HepG2 (cell line): ENCODE data around the gene CBX5. TPM values are rescaled to one million over a fixed set of nuclear protein-coding genes. Genes with fewer than 3 reads are reported as not detected.

Experiments
- ARID2 ChIP-seq: sonication (generic); formaldehyde crosslinking; IDR thresholded peaks from 2 replicates; pipeline ENCODE4 v1.8.1; 2022; ENCODE audit warnings: mild to moderate bottlenecking, missing genetic modification reagents, borderline replicate concordance
- ARNT ChIP-seq: fragments of 450-650 bp; IDR thresholded peaks from 2 replicates; pipeline ENCODE4 v1.6.1; 2017
- ISX ChIP-seq: sonication (generic); formaldehyde crosslinking; conservative IDR thresholded peaks from 2 replicates; pipeline ENCODE4 v1.5.0; 2020; ENCODE audit warnings: missing genetic modification reagents
- NFYC ChIP-seq: IDR thresholded peaks from 2 replicates; pipeline ENCODE4 v1.6.1; 2016; ENCODE audit warnings: missing genetic modification reagents, missing compliant biosample characterization
- NKX3-1 ChIP-seq: sonication (generic); formaldehyde crosslinking; IDR thresholded peaks from 2 replicates; pipeline ENCODE4 v1.5.0; 2020; ENCODE audit warnings: missing genetic modification reagents
- NR3C1 ChIP-seq: sonication (generic); formaldehyde crosslinking; IDR thresholded peaks from 2 replicates; pipeline ENCODE4 v1.4.0; 2020; ENCODE audit warnings: missing genetic modification reagents
- ZBED4 ChIP-seq: sonication (generic); formaldehyde crosslinking; IDR thresholded peaks from 2 replicates; pipeline ENCODE4 v1.4.0; 2020; ENCODE audit warnings: missing genetic modification reagents, borderline replicate concordance
- ZBTB4 ChIP-seq: sonication (generic); formaldehyde crosslinking; IDR thresholded peaks from 2 replicates; pipeline ENCODE4 v1.4.0; 2020; ENCODE audit warnings: missing genetic modification reagents, mild to moderate bottlenecking, borderline replicate concordance
- ZHX1 ChIP-seq: sonication (generic); formaldehyde crosslinking; IDR thresholded peaks from 2 replicates; pipeline ENCODE4 v1.8.1; 2022; ENCODE audit warnings: low read depth, mild to moderate bottlenecking, missing genetic modification reagents
- ZHX2 ChIP-seq, 2 experiments: sonication (generic) in 1 of 2; formaldehyde crosslinking in 1 of 2; IDR thresholded peaks; 2 replicates each; pipeline versions ENCODE4 v1.6.1 to v1.9.0; 2014 to 2022; ENCODE audit warnings: antibody characterized with exemption in 1 of 2, borderline replicate concordance in 1 of 2, inconsistent platforms in 1 of 2, low read depth in 1 of 2, missing genetic modification reagents in 1 of 2
- ZNF260 ChIP-seq: sonication (generic); formaldehyde crosslinking; IDR thresholded peaks from 2 replicates; pipeline ENCODE4 v1.4.0; 2020; ENCODE audit warnings: missing genetic modification reagents, low read depth, mild to moderate bottlenecking, borderline replicate concordance
- polyA plus RNA-seq, 8 experiments: library from polyadenylated mRNA; depleted of rRNA in 3 of 8; stranded (reverse) in 7 of 8; unstranded in 1 of 8; fragments of >200 nt; fragmentation: Illumina TruSeq in 4 of 8; extraction: Trizol in 4 of 8; gene quantifications; 2 replicates each; pipeline versions ENCODE4 v1.2.1 to v1.2.3, GENCODE V29; 2011 to 2016; ENCODE audit warnings: low read depth in 4 of 8, missing spikeins in 1 of 8, mixed read lengths in 1 of 8; ENCODE audit not compliant: insufficient read depth in 1 of 8
- total RNA-seq, 5 experiments: library from RNA; depleted of rRNA; stranded (reverse); fragments of >200 nt; fragmentation: Illumina TruSeq; extraction: Trizol; gene quantifications; 2 replicates each; pipeline ENCODE4 v1.2.3, GENCODE V29; 2016; ENCODE audit warnings: low read depth in 1 of 5

Gene CBX5
- total and polyA plus RNA-seq, 2 of the 13 experiments (the other 11 are each of a cell fraction or from before 2014, with no cell fraction given): 16.0 to 22.2 TPM

- no peak for TF ChIP-seq ZHX2 (IDR thresholded peaks at IDR 0.05; ENCODE audit: low read depth)
- no peak for TF ChIP-seq ZHX2 (CRISPR knock-in tag; IDR thresholded peaks at IDR 0.05; ENCODE audit: borderline replicate concordance)
- peak; percentile 33; the same call in 1 of the 2 replicates for TF ChIP-seq NFYC (CRISPR knock-in tag)
- TF ChIP-seq ZBTB4 (CRISPR knock-in tag): no peak
- no peak for TF ChIP-seq ARNT
- TF ChIP-seq ISX: no peak
- no peak for TF ChIP-seq NR3C1 (CRISPR knock-in tag)
- no peak for TF ChIP-seq ZHX1 (CRISPR knock-in tag)
- TF ChIP-seq ZNF260 (CRISPR knock-in tag): no peak
- TF ChIP-seq ZBED4 (CRISPR knock-in tag): no peak
- TF ChIP-seq NKX3-1 (CRISPR knock-in tag): no peak
- TF ChIP-seq ARID2 (CRISPR knock-in tag): no peak
Measured at GRCh38 chr12:54294152-54294952, 14.4 kb upstream of the CBX5 start (continued).
